ENCODE data around the gene ARL9.

Gene ARL9

DNA sequence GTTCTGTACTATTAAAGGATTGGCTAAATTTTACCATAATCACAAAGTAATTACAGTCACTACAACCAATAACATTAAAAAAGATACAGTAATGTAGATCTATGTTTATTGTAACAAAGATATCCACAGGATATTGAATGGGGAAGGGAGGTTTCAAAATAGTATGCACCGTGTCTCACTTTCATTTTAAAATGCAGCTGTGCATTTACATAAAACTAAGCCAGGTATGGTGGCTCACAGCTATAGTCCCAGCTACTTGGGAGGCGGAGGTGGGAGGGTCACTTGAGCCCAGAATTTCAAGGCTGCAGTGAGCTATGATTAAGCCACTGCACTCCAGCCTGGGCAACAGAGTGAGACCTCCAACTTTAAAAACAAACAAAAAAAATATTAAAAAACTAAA, 29.7 kb upstream of the ARL9 start:
- POLR2A ChIA-PET: interaction anchor here (0.7 kb wide), 1 partner anchor 40 kb away, joined by 4 read pairs; the partner anchor contains the start of gene PAICS
- DNase-seq (ENCODE audit: extremely low spot score): peak; percentile 16
- CTCF ChIA-PET: no interaction called here
- TF ChIP-seq, protein P1, sequence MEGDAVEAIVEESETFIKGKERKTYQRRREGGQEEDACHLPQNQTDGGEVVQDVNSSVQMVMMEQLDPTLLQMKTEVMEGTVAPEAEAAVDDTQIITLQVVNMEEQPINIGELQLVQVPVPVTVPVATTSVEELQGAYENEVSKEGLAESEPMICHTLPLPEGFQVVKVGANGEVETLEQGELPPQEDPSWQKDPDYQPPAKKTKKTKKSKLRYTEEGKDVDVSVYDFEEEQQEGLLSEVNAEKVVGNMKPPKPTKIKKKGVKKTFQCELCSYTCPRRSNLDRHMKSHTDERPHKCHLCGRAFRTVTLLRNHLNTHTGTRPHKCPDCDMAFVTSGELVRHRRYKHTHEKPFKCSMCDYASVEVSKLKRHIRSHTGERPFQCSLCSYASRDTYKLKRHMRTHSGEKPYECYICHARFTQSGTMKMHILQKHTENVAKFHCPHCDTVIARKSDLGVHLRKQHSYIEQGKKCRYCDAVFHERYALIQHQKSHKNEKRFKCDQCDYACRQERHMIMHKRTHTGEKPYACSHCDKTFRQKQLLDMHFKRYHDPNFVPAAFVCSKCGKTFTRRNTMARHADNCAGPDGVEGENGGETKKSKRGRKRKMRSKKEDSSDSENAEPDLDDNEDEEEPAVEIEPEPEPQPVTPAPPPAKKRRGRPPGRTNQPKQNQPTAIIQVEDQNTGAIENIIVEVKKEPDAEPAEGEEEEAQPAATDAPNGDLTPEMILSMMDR (IDR thresholded peaks at IDR 0.05; ENCODE audit: control extremely low read depth, extremely low read depth, low read depth, missing control alignments): no peak

DNA sequence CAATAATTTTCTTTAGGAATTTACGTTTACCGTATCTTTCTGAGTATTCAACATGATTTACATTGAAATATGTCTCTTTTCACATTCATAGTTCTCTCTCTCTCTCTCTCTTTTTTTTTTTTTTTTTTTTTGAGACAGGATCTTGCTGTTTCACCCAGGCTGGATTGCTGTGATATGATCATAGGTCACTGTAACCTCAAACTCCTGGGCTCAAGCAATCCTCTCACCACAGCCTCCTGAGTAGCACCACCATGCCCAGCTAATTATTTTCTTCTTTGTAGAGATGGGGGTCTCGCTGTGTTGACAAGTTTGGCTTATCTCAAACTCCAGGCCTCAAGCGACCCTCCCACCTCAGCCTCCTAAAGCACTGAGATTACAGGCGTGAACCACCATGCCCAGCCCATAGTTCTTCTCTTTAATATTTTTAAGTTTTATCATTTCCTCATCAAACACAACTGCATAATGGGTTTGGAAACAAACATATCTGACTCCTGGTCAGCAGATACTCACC, 28.3 kb upstream of the ARL9 start:
- TF ChIP-seq, protein P1 (IDR thresholded peaks at IDR 0.05; ENCODE audit: control extremely low read depth, extremely low read depth, low read depth, missing control alignments): no peak
- ChIA-PET POLR2A (no interaction called here), CTCF (interaction anchor here (1.4 kb wide), 1 partner anchor 11 kb away, joined by 3 read pairs; no protein-coding TSS in a partner anchor)
- no peak for DNase-seq (ENCODE audit: extremely low spot score)

DNA sequence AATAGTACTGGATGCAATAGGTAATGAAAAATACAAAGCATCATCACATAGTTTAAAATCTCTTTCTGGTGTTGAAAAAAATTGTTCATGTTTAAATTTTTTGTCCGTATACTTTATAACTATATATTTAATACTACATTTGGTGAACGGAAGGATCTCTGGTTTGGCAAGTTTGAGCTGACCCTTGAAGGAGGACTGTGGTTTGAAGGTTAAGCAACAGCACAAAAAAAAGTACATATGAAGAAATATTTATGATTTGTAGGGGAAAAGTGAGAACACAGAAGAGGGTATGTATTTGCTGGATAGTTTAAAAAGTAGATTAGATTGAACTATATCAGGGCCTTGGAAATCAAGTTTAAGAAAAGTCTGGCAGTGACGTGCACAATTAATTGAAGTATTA, 24.9 kb upstream of the ARL9 start:
- DNase-seq (ENCODE audit: extremely low spot score): no peak
- CTCF ChIA-PET: interaction anchor here (1.0 to 1.2 kb wide), 2 partner anchors 12 to 30 kb away, joined by 3 to 4 read pairs; no protein-coding TSS in a partner anchor
- POLR2A ChIA-PET: no interaction called here
- TF ChIP-seq, protein P1 (IDR thresholded peaks at IDR 0.05; ENCODE audit: control extremely low read depth, extremely low read depth, low read depth, missing control alignments): no peak

- no peak for DNase-seq (ENCODE audit: extremely low spot score)
- ChIA-PET CTCF (interaction anchor here (1.0 kb wide), 1 partner anchor 12 kb away, joined by 3 read pairs; no protein-coding TSS in a partner anchor), POLR2A (no interaction called here)
- TF ChIP-seq, protein P1 (IDR thresholded peaks at IDR 0.05; ENCODE audit: control extremely low read depth, extremely low read depth, low read depth, missing control alignments): no peak
Observed at GRCh38 chr4:56496241-56496640, 9.3 kb upstream of the ARL9 start.

- no peak for DNase-seq (ENCODE audit: extremely low spot score)
- TF ChIP-seq, protein P1 (IDR thresholded peaks at IDR 0.05; ENCODE audit: control extremely low read depth, extremely low read depth, low read depth, missing control alignments): no peak
- CTCF ChIA-PET: interaction anchor here (0.9 kb wide), 1 partner anchor 30 kb away, joined by 3 read pairs; no protein-coding TSS in a partner anchor
- POLR2A ChIA-PET: no interaction called here
Observed at GRCh38 chr4:56511098-56511497, 5.5 kb downstream of the ARL9 start.

DNA sequence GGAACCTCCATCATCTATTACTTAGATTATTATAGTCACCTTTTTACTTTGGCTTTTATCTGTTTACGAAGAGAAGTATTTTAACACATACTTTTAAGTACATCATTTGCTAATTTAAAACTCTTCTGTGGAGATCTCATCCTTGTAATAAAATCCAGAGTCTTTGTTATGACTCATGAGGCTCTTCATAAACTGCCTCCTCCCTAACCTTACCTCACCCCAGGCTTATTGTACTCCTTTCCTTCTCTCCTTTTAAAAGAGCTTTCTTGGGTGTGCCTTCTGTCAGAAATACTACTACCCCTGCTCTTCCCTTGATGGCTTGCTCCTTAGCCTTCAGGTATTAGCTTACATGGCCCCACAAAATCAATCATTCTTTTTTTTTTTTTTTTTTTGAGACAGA, 6.6 kb downstream of the ARL9 start:
- TF ChIP-seq, protein P1 (IDR thresholded peaks at IDR 0.05; ENCODE audit: control extremely low read depth, extremely low read depth, low read depth, missing control alignments): no peak
- no peak for DNase-seq (ENCODE audit: extremely low spot score)
- ChIA-PET POLR2A (no interaction called here), CTCF (no interaction called here)

Data from GM10248 (cell line).